Vagina (tissue), 2 donors: ENCODE measurements around the gene CD96. TPM values are rescaled to one million over a fixed set of nuclear protein-coding genes. Genes with fewer than 3 reads are reported as not detected.

Experiments
- DNase-seq, 2 donors: peaks; one replicate each; pipeline ENCODE4 v3.0.0-alpha.2; 2017; ENCODE audit errors: extremely low spot score in 2 of 2
- H3K27ac ChIP-seq: fragments of 200-600 bp; sonication (generic); one replicate; pipeline ENCODE4 v1.5.1; 2019
- H3K27me3 ChIP-seq: fragments of 200-600 bp; sonication (generic); one replicate; pipeline ENCODE4 v1.5.1; 2019
- H3K36me3 ChIP-seq, 2 donors: fragments of 200-600 bp; sonication (generic); one replicate each; pipeline ENCODE4 v1.5.1; 2017 to 2019
- H3K4me1 ChIP-seq: fragments of 200-600 bp; sonication (generic); one replicate; pipeline ENCODE4 v1.5.1; 2019
- H3K4me3 ChIP-seq, 2 donors: fragments of 200-600 bp; sonication (generic); 1 replicate in 1 of 2; 2 replicates in 1 of 2; pipeline ENCODE4 v1.5.1; 2016 to 2019
- H3K9me3 ChIP-seq: fragments of 200-600 bp; sonication (generic); one replicate; pipeline ENCODE4 v1.5.1; 2019
- POLR2A ChIP-seq, 2 donors: fragments of 450-650 bp; IDR thresholded peaks; one replicate each; pipeline ENCODE4 v1.6.1; 2017; ENCODE audit warnings: antibody characterized with exemption in 2 of 2, mild to moderate bottlenecking in 2 of 2, moderate library complexity in 2 of 2
- POLR2AphosphoS5 ChIP-seq, 2 donors: sonication (generic); formaldehyde crosslinking; IDR thresholded peaks; one replicate each; pipeline ENCODE4 v1.9.0; 2017; ENCODE audit warnings: antibody characterized with exemption in 2 of 2, mild to moderate bottlenecking in 2 of 2, low read depth in 1 of 2; ENCODE audit not compliant: insufficient read depth in 1 of 2
- intact Hi-C: fragments of 100-400 bp; cut with DNase I; formaldehyde crosslinking; loops from one replicate; pipeline ENCODE4 v1.15.1; 2023
- total RNA-seq: library from RNA; depleted of rRNA; stranded (reverse); fragments of >200 nt; gene quantifications from one replicate; pipeline ENCODE4 v1.2.3, GENCODE V29; 2016
- TF ChIP-seq, protein P1 (sequence below), 3 experiments: fragments of 450-650 bp in 2 of 3; fragments of 200-600 bp in 1 of 3; sonication (generic) in 1 of 3; IDR thresholded peaks; one replicate each; pipeline ENCODE4 v1.5.1; 2017 to 2019; ENCODE audit warnings: antibody characterized with exemption in 3 of 3, mild to moderate bottlenecking in 2 of 3, moderate library complexity in 2 of 3

CD96 gene
- total RNA-seq, 1 donor from 2014 or later = 13.5 TPM

DNA sequence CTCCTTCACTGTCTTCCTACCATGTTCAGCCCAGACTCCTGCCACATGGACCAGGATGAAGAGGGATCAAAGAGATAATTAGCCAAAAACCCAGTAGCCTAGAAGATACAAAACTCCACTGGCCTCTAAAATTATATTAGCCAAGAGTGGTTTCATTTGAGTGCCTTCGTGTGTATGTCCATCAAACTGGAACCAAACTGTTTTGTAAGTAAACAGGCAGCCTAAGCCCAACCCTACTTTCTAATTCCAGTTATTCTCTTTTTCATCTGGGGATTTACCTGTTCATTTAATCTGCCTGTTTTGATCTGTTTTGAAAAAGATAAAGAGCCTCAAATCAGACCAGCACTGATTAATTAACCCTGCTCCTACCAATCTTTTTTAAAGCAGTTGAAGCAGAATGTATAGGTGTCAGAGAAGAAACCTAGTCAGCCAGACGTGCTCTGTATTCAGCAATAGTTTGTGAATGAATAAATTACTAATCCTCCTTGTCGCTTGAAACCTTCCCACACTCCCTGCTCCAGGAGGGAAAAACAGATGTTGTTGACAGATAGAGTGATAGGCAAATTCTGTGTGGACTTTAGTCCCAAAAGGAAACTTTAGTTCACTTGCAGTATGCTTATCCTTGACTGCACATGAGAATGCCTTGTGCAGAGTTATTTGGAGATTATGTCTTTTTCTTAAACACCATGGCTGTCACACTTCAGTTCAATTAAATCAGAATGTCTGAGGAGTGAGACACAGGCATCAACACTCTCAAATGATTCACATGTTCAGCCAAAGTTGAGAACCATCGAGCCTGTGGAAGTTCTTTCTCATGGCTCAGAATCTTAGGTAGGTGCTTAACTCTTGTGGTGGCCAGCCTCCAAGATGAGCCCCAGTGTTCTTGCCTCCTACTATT, 108.6 kb downstream of the CD96 start:
- Histone ChIP-seq H3K4me3 (no peak overlapping the region), H3K36me3 (no peaks in the 10 kb centered on the region), H3K9me3 (no peaks in the 10 kb centered on the region), H3K4me1 (no peaks in the 10 kb centered on the region), H3K27me3 (no peaks in the 10 kb centered on the region), H3K27ac (no peak overlapping the region)
- TF ChIP-seq, protein P1, sequence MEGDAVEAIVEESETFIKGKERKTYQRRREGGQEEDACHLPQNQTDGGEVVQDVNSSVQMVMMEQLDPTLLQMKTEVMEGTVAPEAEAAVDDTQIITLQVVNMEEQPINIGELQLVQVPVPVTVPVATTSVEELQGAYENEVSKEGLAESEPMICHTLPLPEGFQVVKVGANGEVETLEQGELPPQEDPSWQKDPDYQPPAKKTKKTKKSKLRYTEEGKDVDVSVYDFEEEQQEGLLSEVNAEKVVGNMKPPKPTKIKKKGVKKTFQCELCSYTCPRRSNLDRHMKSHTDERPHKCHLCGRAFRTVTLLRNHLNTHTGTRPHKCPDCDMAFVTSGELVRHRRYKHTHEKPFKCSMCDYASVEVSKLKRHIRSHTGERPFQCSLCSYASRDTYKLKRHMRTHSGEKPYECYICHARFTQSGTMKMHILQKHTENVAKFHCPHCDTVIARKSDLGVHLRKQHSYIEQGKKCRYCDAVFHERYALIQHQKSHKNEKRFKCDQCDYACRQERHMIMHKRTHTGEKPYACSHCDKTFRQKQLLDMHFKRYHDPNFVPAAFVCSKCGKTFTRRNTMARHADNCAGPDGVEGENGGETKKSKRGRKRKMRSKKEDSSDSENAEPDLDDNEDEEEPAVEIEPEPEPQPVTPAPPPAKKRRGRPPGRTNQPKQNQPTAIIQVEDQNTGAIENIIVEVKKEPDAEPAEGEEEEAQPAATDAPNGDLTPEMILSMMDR (IDR thresholded peaks at IDR 0.05) = no peak
- TF ChIP-seq POLR2AphosphoS5 (IDR thresholded peaks at IDR 0.05; ENCODE audit: insufficient read depth in 1 of 2, low read depth in 1 of 2) (no peak), POLR2A (IDR thresholded peaks at IDR 0.05) (no peak)
- intact Hi-C loops = no loop called here
- DNase-seq = no peak

DNA sequence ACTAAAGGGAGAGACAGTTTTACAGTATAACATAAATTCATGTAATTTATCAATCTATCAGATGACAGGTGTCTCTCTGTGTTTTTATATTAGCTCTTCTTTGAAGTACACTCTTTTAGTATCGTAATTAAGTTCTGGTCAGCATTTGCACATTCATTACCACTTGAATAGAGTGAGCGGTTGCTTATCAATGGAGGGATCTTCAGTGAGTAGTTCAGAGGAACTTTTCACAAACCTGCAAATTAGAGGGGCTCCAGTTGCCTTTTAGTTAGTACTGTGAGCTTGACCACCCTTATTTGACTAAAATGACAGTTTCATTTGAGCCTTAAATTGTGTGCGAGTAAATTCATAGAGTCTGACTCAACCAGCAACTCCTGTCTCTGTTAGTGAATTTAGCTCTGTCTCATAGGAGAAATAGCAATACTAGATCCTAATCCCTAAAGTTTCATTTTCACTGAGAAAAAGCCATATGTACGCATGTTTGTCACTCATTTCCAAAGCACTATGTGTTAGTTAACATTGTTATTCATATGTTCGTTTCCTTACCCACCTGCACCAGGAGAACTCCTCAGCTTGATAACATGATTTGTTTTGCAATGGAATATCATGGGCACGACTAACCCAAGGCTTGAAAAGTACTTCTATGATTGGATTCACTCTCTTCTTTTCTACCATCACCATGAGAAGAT, 110.6 kb downstream of the CD96 start:
- no peak for DNase-seq
- Histone ChIP-seq H3K27ac (no peak overlapping the region), H3K9me3 (no peaks in the 10 kb centered on the region), H3K4me1 (no peaks in the 10 kb centered on the region), H3K4me3 (no peak overlapping the region), H3K36me3 (no peaks in the 10 kb centered on the region), H3K27me3 (no peaks in the 10 kb centered on the region)
- intact Hi-C loops = no loop called here
- TF ChIP-seq POLR2AphosphoS5 (IDR thresholded peaks at IDR 0.05; ENCODE audit: insufficient read depth in 1 of 2, low read depth in 1 of 2) (no peak), POLR2A (IDR thresholded peaks at IDR 0.05) (no peak)
- TF ChIP-seq, protein P1 (IDR thresholded peaks at IDR 0.05) = no peak

DNA sequence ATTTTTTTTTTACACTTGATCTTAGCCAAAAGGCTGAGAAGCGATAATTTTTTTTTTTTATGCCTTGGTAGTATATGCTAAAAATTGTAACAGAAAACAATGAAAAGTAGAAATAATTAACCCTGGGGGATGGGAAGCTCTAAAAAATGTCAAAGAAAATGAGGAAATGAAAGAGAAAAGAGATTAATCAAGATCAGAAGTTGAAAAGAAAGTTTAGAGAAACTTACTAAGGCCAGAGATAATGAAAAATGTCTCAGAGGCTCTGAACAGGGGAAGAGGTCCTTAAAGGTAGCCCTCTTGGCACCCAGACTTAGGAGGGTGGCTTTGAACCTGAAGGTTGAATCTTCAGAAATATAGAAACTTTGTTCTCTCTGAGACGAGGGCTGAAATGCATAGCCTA, 111.8 kb downstream of the CD96 start:
- Histone ChIP-seq H3K9me3 (no peaks in the 10 kb centered on the region), H3K27me3 (no peaks in the 10 kb centered on the region), H3K4me1 (no peaks in the 10 kb centered on the region), H3K27ac (no peak overlapping the region), H3K36me3 (no peaks in the 10 kb centered on the region), H3K4me3 (no peak overlapping the region)
- no peak for DNase-seq
- intact Hi-C loops = no loop called here
- TF ChIP-seq POLR2A (IDR thresholded peaks at IDR 0.05) (no peak), POLR2AphosphoS5 (IDR thresholded peaks at IDR 0.05; ENCODE audit: insufficient read depth in 1 of 2, low read depth in 1 of 2) (no peak)
- TF ChIP-seq, protein P1 (IDR thresholded peaks at IDR 0.05) = no peak

DNA sequence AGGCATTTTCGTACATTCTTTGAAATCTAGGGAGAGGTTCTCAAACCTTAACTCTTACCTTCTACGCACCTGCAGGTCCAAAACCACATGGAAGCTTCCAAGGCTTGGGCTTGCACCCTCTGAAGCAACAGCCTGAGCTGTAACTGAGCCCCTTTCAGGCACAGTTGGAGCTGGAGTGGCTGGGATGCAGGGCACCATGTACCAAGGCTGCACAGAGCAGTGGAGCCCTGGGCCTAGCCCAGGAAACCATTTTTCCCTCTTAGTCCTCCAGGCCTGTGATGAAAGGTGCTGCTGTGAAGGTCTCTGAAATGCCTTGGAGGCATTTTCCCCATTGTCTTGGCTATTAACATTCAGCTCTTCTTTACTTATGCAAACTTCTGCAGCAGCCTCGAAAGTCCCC, 120.0 kb downstream of the CD96 start:
- H3K9me3 ChIP-seq = no peaks in the 10 kb centered on the region
- intact Hi-C loops = loop anchor here (10.0 kb wide), 1 partner anchor 383 kb away; no protein-coding TSS in a partner anchor
- H3K4me3 ChIP-seq = no peak overlapping the region
- no peaks in the 10 kb centered on the region for H3K4me1 ChIP-seq
- DNase-seq = no peak
- TF ChIP-seq POLR2A (IDR thresholded peaks at IDR 0.05) = no peak
- TF ChIP-seq, protein P1 (IDR thresholded peaks at IDR 0.05) = no peak
- TF ChIP-seq POLR2AphosphoS5 (IDR thresholded peaks at IDR 0.05; ENCODE audit: insufficient read depth in 1 of 2, low read depth in 1 of 2) = no peak
- H3K27ac ChIP-seq = no peak overlapping the region
- H3K36me3 ChIP-seq = no peaks in the 10 kb centered on the region
- H3K27me3 ChIP-seq = no peaks in the 10 kb centered on the region
